HG02943 (cell line): ENCODE data around the gene GSTO1.

Experiments used
- ATAC-seq: cut with Tn5 transposase; IDR thresholded peaks from one replicate; pipeline ENCODE4 v1.9.1; 2021; ENCODE audit warnings: mild to moderate bottlenecking, low read depth, moderate library complexity; ENCODE audit not compliant: unreplicated experiment

GSTO1 gene

GRCh38 chr10:104273899-104274575 lies 19.3 kb downstream of the GSTO1 start:
- no peak for ATAC-seq

GRCh38 chr10:104274762-104275721 lies 20.4 kb downstream of the GSTO1 start:
- no peak for ATAC-seq

DNA sequence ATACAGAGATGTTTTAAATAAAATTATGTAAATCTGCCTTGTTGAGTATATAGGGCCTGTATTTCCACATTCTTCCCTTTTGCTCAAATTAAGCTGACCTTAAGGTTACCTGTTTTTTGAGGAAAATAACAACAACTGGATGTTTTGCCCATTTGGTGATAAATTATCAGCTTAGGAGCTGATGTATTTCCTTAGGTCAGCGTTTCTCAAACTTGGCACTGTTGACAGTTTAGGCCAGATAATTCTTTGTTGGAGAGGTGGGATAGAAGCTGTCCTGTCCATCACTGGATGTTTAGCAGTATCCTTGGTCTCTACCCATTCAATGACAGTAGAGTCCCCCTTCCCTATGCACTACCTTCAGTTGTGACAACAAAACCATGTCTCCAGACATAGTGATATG lies 21.5 kb downstream of the GSTO1 start:
- ATAC-seq: no peak

GRCh38 chr10:104277785-104278184 lies 23.1 kb downstream of the GSTO1 start:
- no peak for ATAC-seq

GRCh38 chr10:104279550-104280259 lies 25.0 kb downstream of the GSTO1 start:
- ATAC-seq: no peak

GRCh38 chr10:104281694-104282093 lies 27.0 kb downstream of the GSTO1 start:
- ATAC-seq: no peak

DNA sequence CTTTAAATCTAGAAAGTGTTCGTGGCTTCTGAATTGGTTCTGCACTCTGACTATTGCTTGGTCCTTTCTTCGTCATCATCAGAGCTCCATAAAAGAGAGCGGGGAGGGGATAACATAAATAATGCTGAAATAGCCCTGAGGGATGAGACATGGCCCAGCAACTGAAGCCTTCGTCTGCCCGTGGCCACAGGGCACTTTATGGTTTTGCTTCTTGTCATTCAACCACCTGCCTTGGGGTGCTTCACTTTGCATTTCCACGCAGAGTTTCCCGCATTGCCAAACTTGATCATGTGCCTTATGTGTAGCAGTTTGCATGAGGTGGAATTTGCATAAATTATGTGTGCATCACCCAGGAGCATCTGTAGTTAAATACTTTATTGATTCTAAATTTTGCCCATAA lies 30.2 kb downstream of the GSTO1 start:
- ATAC-seq: no peak

DNA sequence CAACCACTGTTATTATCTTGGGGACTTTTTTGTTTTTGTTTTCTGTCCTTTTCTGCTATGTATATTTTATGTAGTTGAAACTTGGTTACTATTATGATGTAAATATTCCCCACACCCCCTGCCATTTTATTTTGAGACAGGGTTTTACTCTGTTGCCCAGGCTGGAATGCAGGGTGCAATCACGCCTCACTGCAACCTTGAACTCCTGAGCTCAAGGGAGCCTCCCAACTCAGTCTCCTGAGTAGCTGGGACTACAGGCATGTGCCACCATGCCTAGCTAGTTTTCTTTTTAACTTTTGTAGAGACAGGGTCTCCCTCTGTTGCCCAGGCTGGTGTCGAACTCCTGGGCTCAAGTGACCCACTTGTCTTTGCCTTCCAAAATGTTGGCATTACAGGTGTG lies 32.2 kb downstream of the GSTO1 start:
- no peak for ATAC-seq

DNA sequence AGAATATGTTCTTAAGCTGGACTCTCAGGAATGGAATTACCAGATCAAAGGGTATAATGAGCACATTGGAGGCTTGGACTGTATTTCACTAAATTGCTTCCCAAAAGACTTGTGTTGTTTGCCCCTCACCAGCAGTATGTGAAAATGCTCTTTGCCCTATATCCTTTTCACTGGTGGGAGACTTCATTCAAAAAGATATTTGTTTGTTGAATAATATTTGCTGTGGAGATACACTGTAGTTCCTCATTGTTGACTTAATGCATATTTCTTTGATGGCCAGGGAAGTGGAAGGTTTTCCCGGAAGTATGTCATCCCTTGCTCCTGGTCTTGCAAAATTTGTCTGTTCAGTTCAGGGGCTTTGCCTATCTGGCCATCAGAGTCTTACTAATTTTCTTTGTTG lies 33.7 kb downstream of the GSTO1 start:
- ATAC-seq: no peak

DNA sequence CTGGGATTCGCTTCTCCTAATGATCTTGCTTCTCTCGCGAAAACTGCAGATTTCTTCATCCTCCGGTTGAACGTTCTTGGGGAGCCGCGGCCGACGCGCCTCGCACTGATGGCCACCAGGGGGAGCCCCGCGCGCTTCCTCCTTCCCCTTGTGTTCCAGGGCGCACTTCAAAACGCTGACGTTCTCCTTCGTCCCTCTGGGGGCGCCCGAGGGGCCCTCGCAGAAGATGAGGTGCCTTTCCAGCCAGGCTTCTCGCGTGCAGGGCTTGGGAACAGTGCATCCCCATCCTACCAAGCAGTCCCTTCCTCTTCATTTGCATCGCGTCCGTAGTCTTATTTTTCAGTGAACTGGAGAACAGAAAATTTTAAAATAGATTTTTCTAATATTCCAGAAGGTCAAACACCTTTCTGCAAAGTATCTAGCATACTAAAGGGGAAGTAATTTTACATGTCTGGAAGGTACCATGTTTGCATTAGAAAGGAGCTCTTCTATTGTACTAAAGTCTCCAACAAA lies 36.8 kb downstream of the GSTO1 start:
- peak; percentile 91 for ATAC-seq

GRCh38 chr10:104293011-104293410 lies 38.3 kb downstream of the GSTO1 start:
- ATAC-seq: no peak

DNA sequence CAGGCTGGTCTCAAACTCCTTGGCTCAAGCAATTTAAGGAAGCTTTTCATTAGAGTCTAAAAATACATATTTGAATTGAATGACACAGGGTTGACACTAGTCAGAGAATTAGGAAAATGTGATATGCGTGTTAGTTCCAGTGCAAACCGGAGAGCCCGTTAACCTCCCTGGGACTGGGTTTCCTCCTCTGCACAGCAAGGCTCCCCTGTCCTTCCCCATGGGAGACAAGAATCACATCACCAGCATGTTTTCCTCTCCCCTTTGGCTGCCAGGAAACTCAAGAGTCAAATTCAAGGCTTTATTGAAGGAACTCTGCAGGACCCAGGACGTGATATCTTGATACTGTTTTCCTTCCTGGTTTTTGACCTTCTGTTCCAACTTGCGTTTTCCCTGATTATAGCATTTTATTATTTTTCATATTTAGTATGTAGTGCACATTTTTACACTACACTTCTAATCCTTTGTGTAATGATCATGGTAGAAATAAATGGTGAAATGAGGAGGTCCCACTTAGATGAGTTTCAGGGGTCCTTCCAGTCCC lies 39.2 kb downstream of the GSTO1 start:
- no peak for ATAC-seq

DNA sequence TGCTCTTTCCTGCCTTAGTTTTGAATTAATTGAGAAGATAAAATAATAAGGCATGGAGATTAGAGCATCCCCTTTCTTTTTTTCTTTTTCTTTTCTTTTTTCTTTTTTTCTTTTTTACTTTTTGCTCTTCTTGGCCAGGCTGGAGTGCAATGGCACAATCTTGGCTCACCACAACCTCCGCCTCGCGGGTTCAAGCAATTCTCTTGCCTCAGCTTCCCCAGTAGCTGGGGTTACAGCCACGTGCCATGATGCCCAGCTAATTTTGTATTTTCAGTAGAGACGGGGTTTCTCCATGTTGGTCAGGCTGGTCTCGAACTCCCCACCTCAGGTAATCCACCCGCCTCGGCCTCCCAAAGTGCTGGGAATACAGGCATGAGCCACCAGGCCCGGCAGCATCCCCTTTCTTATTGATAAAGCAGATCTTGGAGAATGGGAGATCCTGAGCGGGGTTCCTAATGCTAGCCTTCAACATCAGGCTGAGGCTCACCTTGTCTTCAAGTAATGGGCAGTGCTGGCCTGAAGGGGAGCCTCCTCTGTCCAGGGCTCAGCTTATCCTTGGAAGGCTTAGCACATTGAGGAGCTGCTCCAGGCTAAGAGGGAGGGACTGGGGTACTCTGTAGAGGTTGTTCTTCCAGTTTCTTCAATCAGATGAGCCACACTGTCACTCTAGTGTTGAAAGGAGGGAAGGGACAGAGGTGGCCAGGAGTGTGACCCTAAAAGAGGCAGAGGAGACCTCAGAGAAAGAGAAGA lies 42.2 kb downstream of the GSTO1 start:
- no peak for ATAC-seq

DNA sequence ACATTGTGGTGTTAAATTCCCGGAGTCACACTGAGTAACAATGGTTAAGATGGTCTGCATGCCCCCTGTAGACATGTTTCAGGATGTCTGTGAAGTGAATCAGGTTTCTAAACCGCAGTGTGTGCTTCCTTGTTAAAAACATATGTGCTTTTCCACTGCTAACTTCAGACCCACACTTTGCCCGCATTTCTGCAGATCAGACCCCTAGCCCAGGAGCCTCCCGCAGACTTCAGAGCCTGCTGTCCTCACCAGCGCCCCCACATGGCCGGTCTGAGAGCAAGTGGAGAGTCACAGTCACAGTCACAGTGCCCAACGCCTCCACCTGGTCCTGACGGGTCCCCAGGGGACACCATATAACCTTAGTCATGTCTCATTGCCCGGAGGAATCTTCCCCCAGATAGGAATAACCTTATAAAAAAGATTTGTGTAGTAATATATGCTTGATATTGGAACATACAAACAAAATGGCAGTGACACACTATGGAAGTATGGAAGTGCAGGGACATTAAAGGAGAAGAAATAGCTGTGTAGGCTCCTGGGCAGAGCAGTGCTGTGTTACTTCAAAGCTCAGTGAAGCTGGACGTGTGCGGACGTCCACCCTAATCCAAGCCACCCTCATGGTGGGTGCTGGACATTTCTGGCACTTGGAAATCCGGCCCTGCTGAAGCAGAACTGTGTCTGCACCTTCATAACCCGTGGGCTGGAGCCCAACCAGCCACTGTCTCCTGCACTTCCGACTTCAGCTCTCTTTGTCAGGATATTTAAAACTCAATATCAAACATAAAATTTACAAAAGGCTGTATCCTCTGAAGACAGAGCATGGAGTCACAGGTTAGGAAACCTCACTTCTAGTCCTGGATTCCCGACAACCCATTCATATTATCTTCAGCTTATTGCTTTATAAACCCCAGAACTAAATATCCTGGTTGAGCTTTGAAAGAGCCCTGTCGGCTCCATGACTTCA lies 43.3 kb downstream of the GSTO1 start:
- no peak for ATAC-seq

GRCh38 chr10:104299031-104299904 lies 44.6 kb downstream of the GSTO1 start:
- no peak for ATAC-seq

DNA sequence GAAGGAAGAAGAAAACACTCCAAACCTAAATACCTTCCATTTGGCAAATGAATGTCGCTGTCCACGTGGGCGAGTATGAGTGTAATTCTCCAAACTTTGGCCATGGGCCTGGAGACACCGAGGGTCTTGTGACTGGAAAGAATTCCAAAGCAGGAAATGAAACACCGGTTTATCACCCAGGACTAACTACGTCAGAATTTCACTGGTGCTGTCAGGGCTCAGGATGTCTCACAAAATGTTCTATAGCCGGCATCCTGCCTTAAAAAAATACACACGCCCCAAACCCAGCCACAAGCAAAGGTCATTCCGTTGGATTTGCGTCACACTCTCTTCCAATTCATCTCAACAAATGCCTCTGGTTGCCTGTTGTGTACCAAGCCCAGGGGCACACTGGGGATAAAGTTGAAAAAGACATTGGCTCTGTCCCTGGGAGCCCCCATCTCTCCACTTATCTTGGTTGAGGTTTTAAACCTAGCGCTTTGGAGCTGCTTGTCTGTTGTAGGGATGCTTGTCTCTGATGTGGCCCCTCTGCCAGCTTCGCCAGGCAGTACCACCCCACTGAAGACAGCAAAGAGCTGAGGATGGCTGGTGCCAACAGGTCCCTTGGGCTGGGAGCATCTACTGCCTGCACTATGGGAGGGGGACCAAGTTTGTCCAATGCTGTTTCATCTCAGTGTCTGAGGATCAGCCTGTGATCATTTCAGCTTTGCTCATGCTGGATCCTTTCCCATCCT lies 45.5 kb downstream of the GSTO1 start:
- no peak for ATAC-seq

DNA sequence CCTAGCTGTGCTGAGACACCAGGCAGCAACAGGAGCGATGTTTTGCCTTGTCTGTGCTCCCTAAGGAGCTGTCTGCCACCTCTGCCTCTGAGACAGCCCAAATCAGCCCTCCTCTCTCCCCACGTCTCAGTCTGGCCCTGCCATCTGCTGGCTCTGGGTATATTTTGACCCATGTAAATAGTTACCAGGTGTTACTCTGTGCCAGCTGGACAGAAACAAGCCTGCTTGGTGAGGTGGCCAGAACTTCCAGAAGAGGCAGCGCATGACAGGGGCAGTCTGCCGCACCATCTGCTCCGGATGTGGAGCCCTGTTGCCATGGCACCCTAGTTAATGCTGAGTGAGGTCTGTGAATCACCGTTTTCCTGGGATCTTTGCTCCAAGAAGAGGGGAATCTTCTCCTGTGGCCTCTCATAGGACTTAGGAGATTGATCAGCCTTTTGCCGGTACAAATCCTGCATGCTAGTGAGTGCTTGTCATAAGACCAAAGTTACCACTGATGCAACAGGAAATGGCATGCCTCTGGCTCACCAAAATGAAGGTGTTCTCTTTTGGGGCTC lies 46.1 kb downstream of the GSTO1 start:
- no peak for ATAC-seq
